Nephron (organoid): ENCODE measurements around the gene C1GALT1C1.

Source experiments
- H3K27ac Mint-ChIP-seq, 3 experiments: 2 replicates each; pipeline ENCODE4 v1.8.0; 2020; ENCODE audit warnings: mixed read lengths in 3 of 3, mild to moderate bottlenecking in 2 of 3, moderate library complexity in 1 of 3
- H3K27me3 Mint-ChIP-seq: 2 replicates; pipeline ENCODE4 v1.8.0; 2021; ENCODE audit warnings: low read depth, mild to moderate bottlenecking, moderate library complexity, mixed read lengths
- H3K36me3 Mint-ChIP-seq: 2 replicates; pipeline ENCODE4 v1.8.0; 2020; ENCODE audit warnings: low read depth, mixed read lengths
- H3K4me1 Mint-ChIP-seq: 2 replicates; pipeline ENCODE4 v1.8.0; 2020; ENCODE audit warnings: mixed read lengths
- H3K4me3 Mint-ChIP-seq, 3 experiments: 2 replicates each; pipeline ENCODE4 v1.8.0; 2020; ENCODE audit warnings: mild to moderate bottlenecking in 3 of 3, mixed read lengths in 3 of 3, moderate library complexity in 2 of 3
- H3K9me3 Mint-ChIP-seq: 2 replicates; pipeline ENCODE4 v1.8.0; 2020; ENCODE audit warnings: mixed read lengths
- CTCF ChIP-seq, 3 experiments: fragments of 200-600 bp; sonication (generic); IDR thresholded peaks; one replicate each; pipeline ENCODE4 v1.5.0; 2021; ENCODE audit warnings: antibody characterized with exemption in 3 of 3; ENCODE audit not compliant: unreplicated experiment in 3 of 3

Gene C1GALT1C1

GRCh38 chrX:120612086-120612485, 17.8 kb downstream of the C1GALT1C1 start:
- Mint-ChIP-seq H3K4me3 (no peak overlapping the region), H3K4me1 (no peaks in the 10 kb centered on the region), H3K27ac (no peak overlapping the region), H3K36me3 (peaks cover 28% of the 10 kb centered on the region), H3K9me3 (peaks cover 3% of the 10 kb centered on the region), H3K27me3 (no peaks in the 10 kb centered on the region)
- TF ChIP-seq CTCF (IDR thresholded peaks at IDR 0.05; ENCODE audit: unreplicated experiment in 3 of 3), result no peak

GRCh38 chrX:120604361-120604782, 25.5 kb downstream of the C1GALT1C1 start:
- TF ChIP-seq CTCF (IDR thresholded peaks at IDR 0.05; ENCODE audit: unreplicated experiment in 3 of 3), result no peak

GRCh38 chrX:120603707-120604360, 26.0 kb downstream of the C1GALT1C1 start, which contains the start of gene MCTS1:
Gene MCTS1, plus strand, starts transcription at chrX:120604101. Its CDS starts 136 bp downstream, at chrX:120604237.
- H3K36me3 Mint-ChIP-seq, result peaks cover 4% of the 10 kb centered on the region
- peaks cover 7% of the 10 kb centered on the region for H3K4me1 Mint-ChIP-seq
- peak within 1 kb of the TSS; percentile 94 to 99 (median 98) for H3K27ac Mint-ChIP-seq
- peak within 1 kb of the TSS; percentile 95 to 97 (median 96) for H3K4me3 Mint-ChIP-seq
- peaks cover 3% of the 10 kb centered on the region for H3K9me3 Mint-ChIP-seq
- H3K27me3 Mint-ChIP-seq, result no peaks in the 10 kb centered on the region
- no peak for TF ChIP-seq CTCF (IDR thresholded peaks at IDR 0.05; ENCODE audit: unreplicated experiment in 3 of 3)

More at GRCh38 chrX:120604361-120604782, 25.5 kb downstream of the C1GALT1C1 start:
- Mint-ChIP-seq H3K9me3 (peaks cover 3% of the 10 kb centered on the region), H3K4me3 (peak overlapping the region; percentile 95 to 97 (median 96)), H3K27ac (peak overlapping the region; percentile 94 to 99 (median 98)), H3K4me1 (peaks cover 7% of the 10 kb centered on the region), H3K36me3 (peaks cover 4% of the 10 kb centered on the region), H3K27me3 (no peaks in the 10 kb centered on the region)

GRCh38 chrX:120585702-120586101, 44.2 kb downstream of the C1GALT1C1 start:
- Mint-ChIP-seq H3K4me3 (no peak overlapping the region), H3K27ac (no peak overlapping the region), H3K9me3 (peaks cover 13% of the 10 kb centered on the region), H3K36me3 (no peaks in the 10 kb centered on the region), H3K4me1 (no peaks in the 10 kb centered on the region), H3K27me3 (no peaks in the 10 kb centered on the region)
- TF ChIP-seq CTCF (IDR thresholded peaks at IDR 0.05; ENCODE audit: unreplicated experiment in 3 of 3), result no peak
